ENCODE results near the gene GUCY2F.

GUCY2F gene

DNA sequence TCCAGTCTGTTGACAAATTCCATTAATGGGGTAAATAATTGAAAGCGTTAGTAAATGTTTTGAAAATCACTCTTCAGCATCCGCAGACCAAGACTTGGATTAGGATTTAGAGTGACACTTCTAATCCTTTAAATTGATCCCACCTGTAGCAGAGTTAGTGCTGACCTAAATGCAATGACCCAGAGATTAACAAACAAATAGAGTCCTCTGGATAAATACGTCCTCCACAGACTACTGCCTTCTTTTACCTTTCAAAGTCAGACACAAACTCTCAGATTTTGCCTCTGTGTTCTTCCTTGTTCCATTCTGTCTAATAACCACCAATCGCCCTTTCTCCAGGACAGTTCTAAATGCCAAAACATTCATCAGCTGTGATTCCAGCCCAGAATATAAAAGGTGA lies at the start of gene GUCY2F:
Gene GUCY2F (minus strand): TSS at position 101 of the 400 bp plus-strand sequence. CDS start 6,150 bp downstream, outside the sequence.
- DNase-seq (ENCODE audit: low read depth in 2 of 2): no peak

DNA sequence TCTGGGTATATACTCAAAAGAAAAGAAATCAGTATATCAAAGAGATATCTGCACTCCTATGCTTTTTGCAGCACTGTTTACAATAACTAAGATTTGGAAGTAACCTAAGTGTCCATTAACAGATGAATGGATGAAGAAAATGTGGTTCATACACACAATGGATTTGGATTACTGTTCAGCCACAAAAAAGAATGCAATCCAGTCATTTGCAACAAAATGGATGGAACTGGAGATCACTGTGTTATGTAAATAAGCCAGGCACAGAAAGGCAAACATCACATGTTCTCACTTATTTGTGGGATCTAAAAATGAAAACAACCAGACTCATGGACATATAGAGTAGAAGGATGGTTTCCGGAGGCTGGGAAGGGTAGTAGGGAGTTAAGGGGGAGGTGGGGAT lies 37.1 kb upstream of the GUCY2F start:
- DNase-seq (ENCODE audit: low read depth in 2 of 2): no peak

DNA sequence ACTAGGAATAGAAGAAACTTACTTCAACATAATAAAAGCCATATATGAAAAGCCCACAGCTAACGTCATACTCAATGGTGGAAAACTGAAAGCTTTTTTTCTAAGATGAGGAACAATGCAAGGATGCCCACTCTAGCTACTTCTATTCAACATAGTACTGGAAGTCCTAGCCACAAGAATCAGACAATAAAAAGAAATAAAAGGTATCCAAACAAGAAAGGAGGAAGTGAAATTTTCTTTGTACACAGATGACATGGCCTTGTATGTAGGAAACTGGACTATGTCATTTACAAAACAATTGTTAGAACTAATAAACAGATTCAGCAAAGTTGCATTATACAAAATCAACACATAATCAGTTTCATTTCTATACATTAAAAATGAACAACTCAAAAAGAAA lies 29.2 kb upstream of the GUCY2F start:
- DNase-seq (ENCODE audit: low read depth in 2 of 2): no peak

DNA sequence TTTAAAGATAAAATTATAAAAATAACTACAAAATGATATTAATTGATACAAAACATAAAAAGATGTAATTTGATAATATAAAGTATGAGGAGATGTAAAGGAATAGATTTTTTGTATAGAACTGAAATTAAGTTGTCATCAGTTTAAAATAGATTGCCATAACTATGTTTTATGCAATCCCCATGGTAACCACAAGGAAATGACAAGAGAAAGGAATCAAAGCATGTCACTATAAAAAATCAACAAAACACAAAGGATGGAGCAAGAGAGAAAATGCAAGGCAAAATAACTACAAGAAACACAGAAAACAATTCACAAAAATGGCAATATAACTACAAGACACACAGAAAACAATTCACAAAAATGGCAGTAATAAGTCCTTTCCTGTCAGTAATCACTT lies 27.0 kb upstream of the GUCY2F start:
- no peak for DNase-seq (ENCODE audit: low read depth in 2 of 2)

DNA sequence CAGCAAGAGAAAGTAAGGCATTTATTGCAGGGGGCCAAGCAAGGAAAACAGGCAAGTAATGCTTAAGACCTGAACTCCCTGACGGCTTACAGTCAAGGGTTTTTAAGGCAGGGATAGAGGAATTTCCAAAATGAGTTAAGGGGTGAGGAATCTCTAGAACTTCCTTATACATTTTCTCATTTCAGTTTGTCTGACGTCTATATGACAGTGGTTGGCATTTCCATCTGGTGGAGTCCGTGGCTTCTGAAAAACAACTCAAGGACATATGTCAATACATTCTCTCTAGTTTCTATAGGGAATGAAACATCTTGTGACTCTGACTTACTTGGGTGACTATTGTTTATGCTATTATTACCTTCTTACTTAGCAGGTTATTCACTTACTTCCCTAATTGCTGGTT lies 19.3 kb upstream of the GUCY2F start:
- no peak for DNase-seq (ENCODE audit: low read depth in 2 of 2)

DNA sequence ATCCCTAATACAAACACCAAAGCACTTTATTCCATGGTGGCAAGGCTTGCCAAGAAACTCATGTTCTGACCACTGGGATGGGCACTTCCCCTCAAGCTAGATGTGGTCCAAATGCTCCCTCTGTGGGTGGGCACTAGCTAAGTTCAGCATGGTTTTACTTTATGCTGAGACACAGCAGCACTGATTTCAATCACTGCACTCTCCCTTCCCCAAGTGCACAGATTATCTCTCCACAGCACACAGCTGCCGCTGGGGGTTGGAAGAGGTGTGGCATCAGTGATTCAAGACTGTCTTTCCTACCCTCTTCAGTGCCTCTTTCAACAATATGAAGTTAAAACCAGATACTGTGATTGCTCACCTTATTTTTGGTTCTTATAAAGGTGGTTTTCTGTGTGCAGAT lies 16.5 kb upstream of the GUCY2F start:
- no peak for DNase-seq (ENCODE audit: low read depth in 2 of 2)

DNA sequence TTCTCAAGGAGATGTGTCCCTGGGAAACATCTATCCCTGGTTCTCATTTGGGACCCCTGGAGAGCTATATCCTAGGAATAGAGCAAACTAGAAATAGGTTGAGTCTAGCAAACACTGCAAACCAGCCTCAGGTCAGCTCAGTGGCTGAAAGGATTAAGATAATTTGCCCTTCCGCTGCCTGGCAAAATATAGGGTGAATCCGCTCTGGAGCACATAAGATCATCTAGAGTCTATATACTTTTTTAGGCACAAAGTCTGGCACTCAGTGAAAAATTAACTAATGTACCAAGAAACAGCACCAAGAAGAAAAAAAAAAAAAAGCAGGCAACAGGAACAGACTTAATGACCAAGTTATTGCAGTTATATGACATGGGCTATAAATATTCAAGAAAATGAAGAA lies 7.3 kb upstream of the GUCY2F start:
- no peak for DNase-seq (ENCODE audit: low read depth in 2 of 2)

DNA sequence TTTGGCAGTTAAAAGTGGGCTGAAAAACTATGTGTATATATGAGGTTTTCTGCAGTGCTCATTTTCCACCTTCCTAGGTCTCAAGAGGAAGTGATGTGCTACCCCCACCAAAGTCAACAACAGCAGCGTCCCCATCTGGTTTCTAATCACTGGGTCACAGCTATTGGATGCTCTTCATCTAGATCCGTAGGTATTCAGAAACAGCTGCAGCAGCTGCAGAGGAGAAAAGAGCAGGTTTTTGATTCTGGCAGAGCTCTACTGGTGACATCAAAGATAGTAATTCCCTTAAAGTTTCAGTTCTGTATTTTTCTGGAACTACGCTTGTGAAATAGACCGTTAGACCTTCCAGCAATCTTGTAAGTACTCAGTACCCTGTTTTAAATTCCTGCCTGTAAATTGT lies 5.8 kb upstream of the GUCY2F start:
- no peak for DNase-seq (ENCODE audit: low read depth in 2 of 2)

DNA sequence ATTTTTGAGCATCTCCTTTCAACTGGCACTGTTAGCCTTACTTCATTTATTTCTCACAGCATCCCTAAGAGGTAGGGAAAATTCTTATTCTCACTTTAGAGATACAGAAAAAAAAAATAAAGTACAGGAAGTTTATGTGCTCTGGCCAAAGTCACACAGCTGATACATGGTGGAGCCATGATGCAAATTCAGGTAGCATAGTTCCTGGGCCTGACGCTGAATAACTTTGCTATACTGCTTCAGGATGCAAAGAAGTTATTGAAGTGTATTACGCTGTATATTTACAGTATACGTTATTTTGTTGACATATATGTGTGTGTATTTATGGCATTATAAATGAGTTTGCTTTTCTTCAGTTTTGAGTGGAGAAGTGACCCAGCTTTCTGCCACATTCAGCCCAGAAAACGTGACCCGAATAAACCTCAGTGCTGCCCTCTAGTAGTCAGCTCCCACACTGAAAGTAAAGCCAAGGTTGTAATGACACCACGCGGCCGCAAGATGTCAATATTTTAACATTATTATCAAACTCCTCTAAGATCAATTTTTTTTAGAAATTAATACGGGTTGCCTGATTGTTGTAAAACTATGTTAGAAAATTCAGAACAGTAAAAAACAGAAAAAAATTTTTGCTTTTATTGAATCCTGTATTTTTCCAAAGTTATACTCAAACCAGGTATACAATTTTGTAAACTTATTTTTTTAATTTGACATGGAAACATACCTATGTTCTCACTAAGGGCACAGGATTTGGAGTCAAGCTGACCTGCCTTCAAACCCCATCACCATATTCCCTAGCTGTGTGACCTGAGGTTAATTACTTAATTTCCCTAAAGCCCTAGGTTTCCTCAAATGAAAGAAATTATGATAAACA lies 3.8 kb upstream of the GUCY2F start:
- peak; percentile 11 to 16 for DNase-seq (ENCODE audit: low read depth in 2 of 2)

DNA sequence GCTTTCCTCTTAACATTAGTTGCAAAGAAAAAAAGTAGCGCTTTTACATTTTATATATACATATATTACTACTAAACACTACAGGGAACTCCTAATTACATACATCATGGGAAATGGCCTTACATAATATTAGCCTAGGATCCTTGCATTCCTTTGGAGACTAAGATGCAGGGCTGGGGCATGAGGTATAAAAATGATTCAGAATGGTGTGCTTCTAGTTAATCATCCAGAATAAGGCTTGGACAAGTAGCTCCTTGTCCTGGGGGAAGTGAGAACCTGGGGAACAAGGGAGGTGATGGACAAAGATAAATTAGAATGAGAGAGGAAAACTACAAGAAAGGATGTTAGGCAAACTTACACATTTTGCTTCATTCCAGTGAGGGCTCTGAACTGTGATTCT lies 3.0 kb upstream of the GUCY2F start:
- no peak for DNase-seq (ENCODE audit: low read depth in 2 of 2)

DNA sequence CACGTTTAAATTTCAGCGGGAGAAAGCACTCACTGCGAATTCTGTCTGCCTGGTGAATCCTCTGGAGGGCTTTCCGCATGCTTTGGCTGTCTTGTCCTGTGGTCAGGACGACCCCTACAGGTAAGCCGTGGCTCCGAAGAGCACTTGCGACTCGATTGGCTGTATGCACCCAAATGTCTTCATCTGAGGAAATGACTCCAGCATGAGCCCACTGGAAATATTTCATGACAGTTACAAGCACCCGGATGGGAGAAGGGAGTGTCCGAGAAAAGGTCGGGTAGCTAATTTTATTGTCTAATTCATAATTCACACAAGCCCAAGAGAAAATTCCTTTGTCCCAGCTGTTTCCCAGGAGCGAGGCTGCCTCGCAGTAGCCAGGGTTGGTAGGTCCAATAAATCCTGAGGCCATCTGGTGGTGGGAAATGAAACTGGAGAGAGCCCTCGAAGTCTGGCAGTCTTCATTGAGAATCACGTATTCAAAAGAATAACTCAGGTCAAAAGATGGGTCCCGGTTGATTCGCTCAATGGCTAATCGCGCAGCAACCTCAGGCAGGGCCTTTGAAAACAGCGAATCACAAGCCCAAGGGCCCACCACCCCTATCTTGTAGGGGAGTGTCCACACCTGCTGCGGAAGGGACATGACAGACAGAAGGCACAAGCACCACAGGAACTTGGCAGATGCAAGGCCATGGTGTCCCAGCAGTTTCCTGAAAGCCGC lies 6.6 kb downstream of the GUCY2F start:
- no peak for DNase-seq (ENCODE audit: low read depth in 2 of 2)

DNA sequence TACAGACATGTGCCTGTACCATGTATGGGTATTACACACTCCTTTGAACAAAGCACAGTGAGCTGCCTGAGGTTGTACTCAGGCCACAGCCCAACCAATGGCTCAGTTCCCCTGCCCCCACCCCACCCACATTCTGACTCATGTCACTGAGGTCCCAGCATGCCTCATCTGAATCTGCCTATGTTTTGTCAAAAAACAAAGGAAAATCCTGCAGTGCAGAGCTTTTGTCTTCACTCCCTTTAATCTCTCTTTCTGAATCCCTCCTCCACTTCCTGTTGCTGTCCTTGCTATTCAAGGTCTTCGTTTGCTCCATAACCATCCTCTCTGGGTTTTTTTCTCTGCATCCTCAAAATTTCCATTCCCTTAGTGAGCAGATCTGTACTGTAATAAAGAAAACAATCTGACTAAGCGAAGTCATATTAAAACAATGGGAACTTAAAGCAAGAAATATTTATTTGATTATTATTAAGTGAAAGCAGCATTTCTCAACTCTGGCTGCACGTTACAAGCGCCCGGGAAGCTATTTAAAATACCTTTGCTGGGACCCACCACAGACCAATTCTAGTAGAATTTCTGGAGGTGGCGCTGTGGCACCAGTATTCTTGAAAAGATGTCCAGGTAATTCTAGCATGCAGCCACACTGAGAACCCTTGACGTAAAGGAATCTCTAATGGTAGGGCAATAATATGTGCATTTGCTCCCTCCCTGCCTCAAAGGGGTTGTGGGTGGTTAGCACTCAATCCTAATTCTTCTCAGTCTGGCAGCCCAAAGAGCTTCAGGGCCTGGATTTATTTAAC lies 8.7 kb downstream of the GUCY2F start:
- DNase-seq (ENCODE audit: low read depth in 2 of 2): no peak

DNA sequence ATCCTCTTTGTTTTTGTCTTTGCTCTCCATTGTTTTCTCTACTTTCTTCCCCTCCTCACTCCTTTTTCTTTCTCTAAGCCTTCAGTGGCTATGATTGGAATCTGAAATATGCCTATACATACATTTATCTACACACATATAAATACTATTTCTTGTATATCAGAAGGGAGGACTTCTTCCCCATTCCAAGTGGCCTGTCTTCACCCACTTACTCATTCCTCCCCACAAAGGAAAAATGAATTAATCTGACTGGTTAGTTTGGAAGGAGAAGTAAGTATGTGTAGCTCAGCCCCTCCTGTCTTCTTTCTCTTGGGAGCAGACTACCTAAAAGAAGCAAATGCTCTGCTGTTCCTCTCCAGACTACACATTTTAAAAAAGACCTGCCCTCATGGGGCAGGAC lies 17.7 kb downstream of the GUCY2F start:
- DNase-seq (ENCODE audit: low read depth in 2 of 2): no peak

DNA sequence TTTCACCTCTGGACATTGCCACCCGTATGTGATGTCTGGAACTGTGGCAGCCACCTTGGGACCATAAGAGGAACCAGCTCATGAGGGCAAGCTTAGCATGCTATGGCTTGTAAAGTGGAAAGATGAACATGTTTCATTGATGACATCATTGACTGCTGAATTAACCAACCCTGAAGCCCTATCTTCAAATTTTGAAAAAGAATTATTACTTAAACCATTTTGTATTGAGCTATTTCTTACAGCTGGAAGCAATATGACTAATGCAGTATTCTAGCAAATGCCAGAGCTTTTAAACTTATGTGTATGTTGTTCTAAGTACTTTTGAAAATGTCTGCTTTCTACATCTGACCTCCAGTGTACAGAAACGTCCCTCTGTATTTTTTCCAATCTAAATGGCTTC lies 18.1 kb downstream of the GUCY2F start:
- DNase-seq (ENCODE audit: low read depth in 2 of 2): no peak

DNA sequence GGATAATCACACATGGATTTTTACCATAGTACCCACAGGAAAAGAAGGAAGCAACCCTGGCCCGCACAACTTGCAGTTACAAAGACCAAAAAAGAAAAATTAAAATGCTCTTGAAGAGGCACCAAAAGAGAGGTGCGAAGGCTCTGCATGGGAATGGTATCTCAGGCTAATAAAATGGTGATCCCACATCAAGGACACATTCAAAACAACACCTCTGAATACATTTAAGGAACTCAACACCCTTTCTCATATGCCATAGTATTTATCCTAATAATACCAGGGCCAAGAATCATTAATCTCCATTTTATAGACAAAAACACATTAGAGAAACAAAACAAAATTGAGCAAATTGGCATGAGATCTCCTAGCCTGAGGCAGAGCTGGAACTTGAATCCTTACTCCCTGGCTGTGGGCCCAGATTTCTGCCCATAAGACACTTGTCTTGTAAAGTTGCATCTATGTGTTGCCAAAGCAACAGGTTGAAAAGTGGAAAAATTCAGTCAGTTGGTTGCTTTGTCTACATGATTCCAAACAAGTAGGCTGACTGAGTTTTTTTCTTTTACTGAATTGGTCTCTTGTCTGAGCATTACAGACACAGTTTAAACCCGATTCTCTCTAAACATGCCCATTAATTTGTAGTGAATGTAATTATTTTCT lies 33.5 kb downstream of the GUCY2F start:
- DNase-seq (ENCODE audit: low read depth in 2 of 2): no peak

DNA sequence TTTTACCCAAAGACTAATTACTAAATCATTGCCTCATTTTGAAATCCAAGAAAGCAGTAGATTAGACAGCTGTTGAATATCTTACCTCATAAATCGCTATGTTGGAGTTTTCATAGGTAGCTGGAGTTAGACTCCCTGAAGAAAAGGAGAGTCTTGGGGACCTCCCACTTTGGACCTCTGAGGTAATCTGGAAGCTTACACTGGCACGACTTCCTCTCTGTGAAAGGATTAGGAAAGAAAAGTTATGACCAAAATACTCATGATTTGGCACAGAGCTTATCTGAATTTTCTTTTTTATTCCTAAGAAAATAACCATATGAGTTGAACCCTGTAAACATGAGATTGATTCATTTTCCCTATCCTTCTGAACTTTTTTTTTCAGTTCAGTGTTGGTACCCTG lies 40.6 kb downstream of the GUCY2F start:
- no peak for DNase-seq (ENCODE audit: low read depth in 2 of 2)

DNA sequence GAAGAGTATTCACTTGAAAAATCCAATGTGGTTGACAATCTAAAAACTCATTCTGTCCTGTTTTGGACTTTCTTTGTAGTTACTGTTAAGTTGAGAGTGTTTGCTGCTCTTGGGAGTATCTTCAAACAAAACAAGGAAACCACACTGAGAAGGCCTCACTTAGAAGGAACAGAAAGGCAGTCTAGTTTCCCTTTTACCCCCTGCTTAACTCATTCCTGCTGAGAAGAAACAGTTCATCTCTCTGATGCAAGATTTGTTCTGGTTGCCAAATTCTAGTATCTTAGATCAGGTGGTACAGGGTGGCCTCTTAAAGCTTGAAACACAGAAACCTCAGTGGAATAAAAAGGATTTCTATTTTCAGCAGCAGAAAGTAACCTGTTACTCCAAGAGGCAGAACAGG lies 41.4 kb downstream of the GUCY2F start:
- no peak for DNase-seq (ENCODE audit: low read depth in 2 of 2)

DNA sequence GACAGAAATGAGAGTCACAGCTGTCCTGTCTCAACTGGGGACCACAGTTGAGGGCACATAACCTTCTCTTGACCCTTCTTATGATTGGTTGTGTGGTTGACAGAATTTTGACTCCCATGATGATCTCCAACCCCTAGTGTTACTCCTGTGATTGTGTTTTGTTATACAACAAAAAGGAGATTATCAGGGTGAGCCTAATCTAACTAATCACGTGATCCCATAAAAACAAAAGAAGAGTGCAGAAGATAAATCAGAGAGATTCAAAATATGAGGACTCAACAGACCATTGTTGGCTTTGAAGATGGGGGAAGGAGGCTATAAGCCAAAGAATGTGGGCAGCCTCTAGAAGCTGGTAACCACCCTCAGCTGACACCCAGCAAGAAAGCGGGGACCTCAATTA lies 72.7 kb downstream of the GUCY2F start:
- no peak for DNase-seq (ENCODE audit: low read depth in 2 of 2)

DNA sequence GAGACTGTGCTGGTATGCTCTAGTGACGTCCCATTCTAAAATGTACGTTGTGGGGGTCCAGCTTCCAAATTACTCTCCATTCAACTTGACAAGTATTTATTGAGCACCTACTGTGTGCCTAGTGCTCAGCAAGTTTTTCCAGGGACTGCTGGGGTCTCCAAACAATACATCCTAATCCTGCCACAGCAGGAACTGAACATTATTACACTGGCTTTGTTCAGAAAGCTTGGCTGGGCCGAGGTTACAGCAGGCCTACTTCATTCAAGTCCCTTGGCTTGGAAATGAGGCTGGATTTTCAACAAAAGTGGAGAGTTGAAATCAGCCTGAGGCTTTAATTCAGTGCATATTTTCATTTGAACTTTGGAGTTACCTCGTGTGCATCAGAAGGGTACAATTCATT lies 78.0 kb downstream of the GUCY2F start:
- DNase-seq (ENCODE audit: low read depth in 2 of 2): no peak

DNA sequence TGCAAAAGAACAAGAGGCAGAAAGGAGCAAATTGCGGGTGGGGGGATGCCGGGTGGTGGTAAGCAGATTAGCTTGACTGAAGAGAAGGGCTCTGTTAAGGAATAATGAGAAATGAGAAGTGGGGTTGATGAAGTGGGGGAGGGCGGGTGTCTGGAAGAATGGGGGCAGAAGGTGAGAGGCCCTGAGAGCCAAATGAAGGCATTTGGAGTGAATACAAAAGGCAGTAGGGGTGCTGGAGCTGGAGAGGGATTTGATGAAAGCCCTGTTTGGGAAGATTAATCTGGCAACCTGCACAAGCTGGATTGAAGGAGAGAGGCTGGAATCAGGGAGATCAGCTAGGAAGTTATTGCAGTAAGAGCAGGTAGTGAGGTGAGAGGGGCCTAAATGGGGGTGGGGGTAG lies 82.1 kb downstream of the GUCY2F start:
- DNase-seq (ENCODE audit: low read depth in 2 of 2): no peak

DNA sequence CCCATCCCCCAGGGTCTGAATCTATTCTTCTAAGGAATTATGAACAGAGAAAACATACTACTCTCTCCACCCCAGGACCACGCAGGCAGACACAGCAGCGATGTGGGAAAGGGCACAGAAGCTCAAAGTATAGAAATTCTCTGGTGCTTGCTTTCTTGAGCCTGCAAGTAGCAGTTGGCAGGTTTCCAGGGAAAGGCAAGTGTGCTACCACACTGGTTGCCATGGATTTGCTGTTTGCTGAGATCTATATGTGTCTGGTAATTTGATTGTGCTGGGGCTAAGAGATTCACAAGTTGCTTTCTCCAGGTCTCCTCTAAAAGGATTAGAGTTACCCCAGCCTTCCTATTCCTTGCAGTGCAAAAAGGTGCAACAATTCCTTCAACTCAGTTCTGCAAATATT lies 83.1 kb downstream of the GUCY2F start:
- no peak for DNase-seq (ENCODE audit: low read depth in 2 of 2)

DNA sequence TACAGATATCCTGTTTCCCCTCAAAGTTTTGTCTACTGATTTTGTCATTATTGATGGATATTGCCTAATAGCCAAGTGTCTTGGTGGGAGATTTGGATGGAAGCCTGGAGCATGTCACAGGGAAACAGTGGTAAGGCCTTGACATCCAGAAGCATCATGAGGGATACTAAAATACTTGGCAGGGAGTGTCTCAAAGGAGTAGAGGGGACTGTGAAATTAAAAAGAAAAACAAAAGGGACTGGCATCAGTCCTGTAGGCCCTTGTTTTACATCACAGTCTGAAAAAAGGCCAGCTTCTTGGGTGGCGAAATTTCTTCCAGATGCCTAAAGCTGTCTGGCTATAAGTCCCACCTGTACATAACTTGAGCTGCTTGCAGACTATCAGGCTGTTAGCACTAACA lies 83.8 kb downstream of the GUCY2F start:
- no peak for DNase-seq (ENCODE audit: low read depth in 2 of 2)
